WTC11 (cell line): Measurements from ENCODE around the gene SIGLEC10. TPM values are rescaled to one million over a fixed set of nuclear protein-coding genes. Genes with fewer than 3 reads are reported as not detected.

Source experiments
- ATAC-seq: fragments of 200-7000 bp; cut with Tn5 transposase; 2 replicates; pipeline ENCODE4 v1.10.0; 2021; ENCODE audit warnings: mild to moderate bottlenecking, moderate library complexity
- CTCF ChIA-PET: fragments of 300-600 bp; sonication (Branson Sonifier 250); formaldehyde crosslinking; loops from one replicate; lab custom pipeline; 2021; ENCODE audit warnings: antibody characterized with exemption; lab: Charles Lee
- POLR2A ChIA-PET: fragments of 350-600 bp; sonication (Branson Sonifier 250); formaldehyde crosslinking; loops from one replicate; lab custom pipeline; 2021; ENCODE audit warnings: antibody characterized with exemption; lab: Charles Lee
- DNase-seq: peaks from one replicate; pipeline ENCODE4 v3.0.0; 2021; ENCODE audit warnings: low spot score
- H3K27ac Mint-ChIP-seq: 2 replicates; pipeline ENCODE4 v1.8.0; 2021; ENCODE audit warnings: mixed read lengths
- H3K27me3 Mint-ChIP-seq: 2 replicates; pipeline ENCODE4 v1.8.0; 2021; ENCODE audit warnings: low read depth, mild to moderate bottlenecking, moderate library complexity, mixed read lengths
- H3K36me3 Mint-ChIP-seq: 2 replicates; pipeline ENCODE4 v1.8.0; 2021; ENCODE audit warnings: mixed read lengths
- H3K4me1 Mint-ChIP-seq: 2 replicates; pipeline ENCODE4 v1.8.0; 2022; ENCODE audit warnings: mixed read lengths
- H3K4me3 Mint-ChIP-seq: 2 replicates; pipeline ENCODE4 v1.8.0; 2021; ENCODE audit warnings: mild to moderate bottlenecking, moderate library complexity, mixed read lengths
- H3K9me3 Mint-ChIP-seq: 2 replicates; pipeline ENCODE4 v1.8.0; 2021; ENCODE audit warnings: mixed read lengths
- ETV6 ChIP-seq: sonication (generic); formaldehyde crosslinking; IDR thresholded peaks from 2 replicates; pipeline ENCODE4 v1.8.1; 2022; ENCODE audit warnings: mild to moderate bottlenecking, missing genetic modification reagents
- GRHL2 ChIP-seq: fragments of 250-450 bp; sonication (Bioruptor Pico); IDR thresholded peaks from 2 replicates; pipeline ENCODE4 v1.8.0; 2022; ENCODE audit warnings: mild to moderate bottlenecking, moderate library complexity; ENCODE audit not compliant: insufficient replicate concordance, severe bottlenecking
- GTF2I ChIP-seq: fragments of 250-450 bp; sonication (Bioruptor Pico); conservative IDR thresholded peaks from 2 replicates; pipeline ENCODE4 v1.4.0; 2021; ENCODE audit warnings: mild to moderate bottlenecking
- HMGA2 ChIP-seq: fragments of 250-450 bp; sonication (Bioruptor Pico); IDR thresholded peaks from 2 replicates; pipeline ENCODE4 v1.4.0; 2021; ENCODE audit warnings: mild to moderate bottlenecking, moderate library complexity
- MYBL2 ChIP-seq: sonication (generic); formaldehyde crosslinking; IDR thresholded peaks from 2 replicates; pipeline ENCODE4 v1.8.1; 2023; ENCODE audit warnings: mild to moderate bottlenecking, moderate library complexity, missing genetic modification reagents
- RELA ChIP-seq: sonication (generic); formaldehyde crosslinking; IDR thresholded peaks from 2 replicates; pipeline ENCODE4 v1.8.1; 2022; ENCODE audit warnings: missing genetic modification reagents, mild to moderate bottlenecking, borderline replicate concordance
- SMAD3 ChIP-seq: sonication (generic); formaldehyde crosslinking; IDR thresholded peaks from 2 replicates; pipeline ENCODE4 v1.8.0; 2022; ENCODE audit warnings: missing genetic modification reagents, mild to moderate bottlenecking, borderline replicate concordance
- SOX15 ChIP-seq: fragments of 250-450 bp; sonication (Bioruptor Pico); IDR thresholded peaks from 2 replicates; pipeline ENCODE4 v1.9.0; 2021; ENCODE audit warnings: mild to moderate bottlenecking
- SP1 ChIP-seq: sonication (generic); formaldehyde crosslinking; conservative IDR thresholded peaks from 2 replicates; pipeline ENCODE4 v1.8.1; 2022; ENCODE audit warnings: missing genetic modification reagents
- ZNF232 ChIP-seq: sonication (generic); formaldehyde crosslinking; IDR thresholded peaks from 2 replicates; pipeline ENCODE4 v1.8.0; 2022; ENCODE audit warnings: mild to moderate bottlenecking, missing genetic modification reagents
- total RNA-seq: library from RNA; stranded (reverse); gene quantifications from 3 replicates; pipeline ENCODE4 v1.2.3, GENCODE V29; 2021
- TF ChIP-seq, protein P1 (sequence below): sonication (generic); formaldehyde crosslinking; IDR thresholded peaks from 2 replicates; pipeline ENCODE4 v1.8.1; 2022; ENCODE audit warnings: mild to moderate bottlenecking, missing genetic modification reagents, moderate library complexity, borderline replicate concordance
- TF ChIP-seq, protein P2 (sequence below): fragments of 250-450 bp; sonication (Bioruptor Pico); conservative IDR thresholded peaks from 2 replicates; pipeline ENCODE4 v1.9.0; 2021; ENCODE audit warnings: mild to moderate bottlenecking
- TF ChIP-seq, protein P3 (sequence below): sonication (generic); formaldehyde crosslinking; IDR thresholded peaks from 2 replicates; pipeline ENCODE4 v1.8.1; 2022; ENCODE audit warnings: missing genetic modification reagents, borderline replicate concordance
- TF ChIP-seq, protein P4 (sequence below): sonication (generic); formaldehyde crosslinking; IDR thresholded peaks from 2 replicates; pipeline ENCODE4 v1.8.1; 2022; ENCODE audit warnings: mild to moderate bottlenecking, moderate library complexity, missing genetic modification reagents
- TF ChIP-seq, protein P5 (sequence below): sonication (generic); formaldehyde crosslinking; IDR thresholded peaks from 2 replicates; pipeline ENCODE4 v1.8.1; 2023; ENCODE audit warnings: mild to moderate bottlenecking, missing genetic modification reagents, moderate library complexity
- TF ChIP-seq, protein P6 (sequence below): sonication (generic); formaldehyde crosslinking; IDR thresholded peaks from 2 replicates; pipeline ENCODE4 v1.8.0; 2023; ENCODE audit warnings: mild to moderate bottlenecking, missing genetic modification reagents

SIGLEC10 gene
- total RNA-seq, 1 experiment from 2014 or later, result not detected

DNA sequence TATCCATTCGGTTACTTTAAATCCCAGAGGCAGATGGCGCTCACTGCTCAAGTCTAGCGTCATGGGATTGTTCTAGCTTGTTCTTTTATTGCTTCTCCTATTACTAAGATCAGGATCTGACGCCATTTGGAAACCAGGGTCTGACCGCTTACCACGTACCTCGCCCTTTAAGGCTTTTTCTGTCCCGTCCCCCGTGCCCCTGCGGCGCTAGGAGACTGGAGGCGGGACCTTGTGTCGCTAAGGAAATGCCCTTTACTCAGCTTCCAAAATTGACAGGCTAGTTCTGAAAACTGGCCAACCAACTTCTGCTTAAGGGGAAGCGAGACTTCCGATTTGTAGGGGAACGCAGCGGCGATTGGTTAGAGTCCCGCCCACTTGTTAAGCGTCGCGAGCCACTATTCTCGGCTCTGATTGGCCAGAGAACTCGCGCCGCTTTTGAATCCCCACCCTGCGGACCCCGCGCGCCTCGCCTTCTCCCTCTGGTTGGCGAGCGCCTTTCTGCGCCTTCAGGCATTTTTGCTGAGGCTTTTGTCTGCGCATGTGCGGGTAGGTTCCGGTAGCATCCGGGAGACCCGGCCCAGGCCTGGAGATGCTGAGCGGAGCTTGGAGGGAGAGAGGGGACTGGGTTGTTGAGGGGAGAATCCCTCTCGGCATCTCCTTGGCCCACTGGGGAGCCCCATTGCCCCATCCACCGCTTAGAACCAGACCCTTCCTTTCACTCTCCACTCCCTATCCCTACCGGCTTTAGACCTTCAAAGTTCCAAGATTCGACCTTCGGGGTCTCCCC, 23.2 kb downstream of the SIGLEC10 start (continued):
- TF ChIP-seq, protein P1, sequence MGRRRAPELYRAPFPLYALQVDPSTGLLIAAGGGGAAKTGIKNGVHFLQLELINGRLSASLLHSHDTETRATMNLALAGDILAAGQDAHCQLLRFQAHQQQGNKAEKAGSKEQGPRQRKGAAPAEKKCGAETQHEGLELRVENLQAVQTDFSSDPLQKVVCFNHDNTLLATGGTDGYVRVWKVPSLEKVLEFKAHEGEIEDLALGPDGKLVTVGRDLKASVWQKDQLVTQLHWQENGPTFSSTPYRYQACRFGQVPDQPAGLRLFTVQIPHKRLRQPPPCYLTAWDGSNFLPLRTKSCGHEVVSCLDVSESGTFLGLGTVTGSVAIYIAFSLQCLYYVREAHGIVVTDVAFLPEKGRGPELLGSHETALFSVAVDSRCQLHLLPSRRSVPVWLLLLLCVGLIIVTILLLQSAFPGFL (CRISPR knock-in tag), result no peak
- TF ChIP-seq ZNF232 (CRISPR knock-in tag) (0 out of 2 replicates have a peak, but pooled peaks have one; percentile 34), SOX15 (CRISPR knock-in tag) (no peak), GRHL2 (CRISPR knock-in tag) (no peak), SMAD3 (CRISPR knock-in tag) (no peak), HMGA2 (no peak), ETV6 (CRISPR knock-in tag) (peak; percentile 86; the same call in 1 of the 2 replicates), RELA (CRISPR knock-in tag) (no peak), MYBL2 (CRISPR knock-in tag) (peak; percentile 69), GTF2I (no peak), SP1 (CRISPR knock-in tag) (no peak)
- TF ChIP-seq, protein P2, sequence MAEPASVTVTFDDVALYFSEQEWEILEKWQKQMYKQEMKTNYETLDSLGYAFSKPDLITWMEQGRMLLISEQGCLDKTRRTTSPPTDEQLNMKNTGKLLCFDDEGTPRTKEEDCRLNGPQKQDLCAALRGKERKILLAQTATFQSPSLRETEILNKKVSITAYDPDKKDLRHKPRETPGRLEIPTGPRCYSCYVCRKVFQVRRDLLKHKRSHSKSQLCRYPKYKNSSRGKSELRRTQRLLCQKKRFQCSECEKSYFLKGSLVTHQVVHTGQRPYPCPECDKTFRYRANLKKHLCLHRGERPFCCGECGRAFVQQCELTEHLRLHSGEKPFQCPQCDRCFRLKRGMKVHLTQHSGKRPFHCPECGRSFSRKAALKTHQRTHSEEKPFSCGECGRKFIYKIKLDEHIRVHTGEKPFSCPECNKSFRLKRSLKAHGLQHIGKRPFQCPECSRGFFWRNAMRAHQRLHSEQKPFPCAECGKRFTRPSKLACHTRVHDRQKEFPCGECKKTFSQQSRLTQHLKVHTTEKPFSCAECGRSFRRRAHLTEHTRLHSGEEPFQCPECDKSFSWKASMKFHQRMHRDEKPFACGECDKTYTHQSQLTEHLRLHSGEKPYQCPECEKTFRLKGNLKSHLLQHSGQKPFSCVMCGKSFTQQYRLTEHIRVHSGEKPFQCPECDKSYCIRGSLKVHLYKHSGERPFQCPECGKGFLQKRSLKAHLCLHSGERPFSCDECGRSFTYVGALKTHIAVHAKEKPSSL (CRISPR knock-in tag), result no peak
- TF ChIP-seq, protein P3, sequence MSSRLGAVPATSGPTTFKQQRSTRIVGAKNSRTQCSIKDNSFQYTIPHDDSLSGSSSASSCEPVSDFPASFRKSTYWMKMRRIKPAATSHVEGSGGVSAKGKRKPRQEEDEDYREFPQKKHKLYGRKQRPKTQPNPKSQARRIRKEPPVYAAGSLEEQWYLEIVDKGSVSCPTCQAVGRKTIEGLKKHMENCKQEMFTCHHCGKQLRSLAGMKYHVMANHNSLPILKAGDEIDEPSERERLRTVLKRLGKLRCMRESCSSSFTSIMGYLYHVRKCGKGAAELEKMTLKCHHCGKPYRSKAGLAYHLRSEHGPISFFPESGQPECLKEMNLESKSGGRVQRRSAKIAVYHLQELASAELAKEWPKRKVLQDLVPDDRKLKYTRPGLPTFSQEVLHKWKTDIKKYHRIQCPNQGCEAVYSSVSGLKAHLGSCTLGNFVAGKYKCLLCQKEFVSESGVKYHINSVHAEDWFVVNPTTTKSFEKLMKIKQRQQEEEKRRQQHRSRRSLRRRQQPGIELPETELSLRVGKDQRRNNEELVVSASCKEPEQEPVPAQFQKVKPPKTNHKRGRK (CRISPR knock-in tag), result no peak
- TF ChIP-seq, protein P4, sequence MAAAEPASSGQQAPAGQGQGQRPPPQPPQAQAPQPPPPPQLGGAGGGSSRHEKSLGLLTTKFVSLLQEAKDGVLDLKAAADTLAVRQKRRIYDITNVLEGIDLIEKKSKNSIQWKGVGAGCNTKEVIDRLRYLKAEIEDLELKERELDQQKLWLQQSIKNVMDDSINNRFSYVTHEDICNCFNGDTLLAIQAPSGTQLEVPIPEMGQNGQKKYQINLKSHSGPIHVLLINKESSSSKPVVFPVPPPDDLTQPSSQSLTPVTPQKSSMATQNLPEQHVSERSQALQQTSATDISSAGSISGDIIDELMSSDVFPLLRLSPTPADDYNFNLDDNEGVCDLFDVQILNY, result peak; percentile 75; the same call in 1 of the 2 replicates
- TF ChIP-seq, protein P5, sequence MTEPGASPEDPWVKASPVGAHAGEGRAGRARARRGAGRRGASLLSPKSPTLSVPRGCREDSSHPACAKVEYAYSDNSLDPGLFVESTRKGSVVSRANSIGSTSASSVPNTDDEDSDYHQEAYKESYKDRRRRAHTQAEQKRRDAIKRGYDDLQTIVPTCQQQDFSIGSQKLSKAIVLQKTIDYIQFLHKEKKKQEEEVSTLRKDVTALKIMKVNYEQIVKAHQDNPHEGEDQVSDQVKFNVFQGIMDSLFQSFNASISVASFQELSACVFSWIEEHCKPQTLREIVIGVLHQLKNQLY (CRISPR knock-in tag), result no peak

DNA sequence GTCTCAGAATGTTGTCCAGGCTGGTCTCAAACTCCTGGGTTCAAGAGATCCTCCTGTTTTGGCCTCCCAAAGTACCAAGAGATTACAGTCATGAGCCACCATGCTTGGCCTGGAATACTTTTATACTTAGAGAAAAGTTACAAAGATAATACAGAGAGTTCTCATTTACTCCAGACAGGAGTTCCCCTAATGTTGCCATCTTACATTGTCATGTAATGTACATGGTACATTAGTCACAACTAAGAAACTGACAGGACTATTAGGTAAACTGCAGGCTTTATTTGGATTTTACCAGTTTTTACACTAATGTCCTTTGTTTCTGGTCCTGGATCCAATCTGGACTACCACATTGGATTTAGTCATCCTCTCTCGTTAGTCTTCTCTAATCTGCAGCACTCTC, 24.7 kb downstream of the SIGLEC10 start:
- peaks cover 42% of the 10 kb centered on the region for H3K4me1 Mint-ChIP-seq
- no peaks in the 10 kb centered on the region for H3K9me3 Mint-ChIP-seq
- TF ChIP-seq, protein P6, sequence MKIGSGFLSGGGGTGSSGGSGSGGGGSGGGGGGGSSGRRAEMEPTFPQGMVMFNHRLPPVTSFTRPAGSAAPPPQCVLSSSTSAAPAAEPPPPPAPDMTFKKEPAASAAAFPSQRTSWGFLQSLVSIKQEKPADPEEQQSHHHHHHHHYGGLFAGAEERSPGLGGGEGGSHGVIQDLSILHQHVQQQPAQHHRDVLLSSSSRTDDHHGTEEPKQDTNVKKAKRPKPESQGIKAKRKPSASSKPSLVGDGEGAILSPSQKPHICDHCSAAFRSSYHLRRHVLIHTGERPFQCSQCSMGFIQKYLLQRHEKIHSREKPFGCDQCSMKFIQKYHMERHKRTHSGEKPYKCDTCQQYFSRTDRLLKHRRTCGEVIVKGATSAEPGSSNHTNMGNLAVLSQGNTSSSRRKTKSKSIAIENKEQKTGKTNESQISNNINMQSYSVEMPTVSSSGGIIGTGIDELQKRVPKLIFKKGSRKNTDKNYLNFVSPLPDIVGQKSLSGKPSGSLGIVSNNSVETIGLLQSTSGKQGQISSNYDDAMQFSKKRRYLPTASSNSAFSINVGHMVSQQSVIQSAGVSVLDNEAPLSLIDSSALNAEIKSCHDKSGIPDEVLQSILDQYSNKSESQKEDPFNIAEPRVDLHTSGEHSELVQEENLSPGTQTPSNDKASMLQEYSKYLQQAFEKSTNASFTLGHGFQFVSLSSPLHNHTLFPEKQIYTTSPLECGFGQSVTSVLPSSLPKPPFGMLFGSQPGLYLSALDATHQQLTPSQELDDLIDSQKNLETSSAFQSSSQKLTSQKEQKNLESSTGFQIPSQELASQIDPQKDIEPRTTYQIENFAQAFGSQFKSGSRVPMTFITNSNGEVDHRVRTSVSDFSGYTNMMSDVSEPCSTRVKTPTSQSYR, result no peak
- H3K4me3 Mint-ChIP-seq, result peak overlapping the region; percentile 52
- H3K27ac Mint-ChIP-seq, result no peak overlapping the region
- no peaks in the 10 kb centered on the region for H3K27me3 Mint-ChIP-seq
- DNase-seq (no peak), ATAC-seq (no peak)
- ChIA-PET POLR2A (no interaction called here), CTCF (interaction anchor here (1.5 kb wide), 1 partner anchor 29 kb away, joined by 3 read pairs; no protein-coding TSS in a partner anchor)
- no peaks in the 10 kb centered on the region for H3K36me3 Mint-ChIP-seq
